Effector memory CD8-positive, alpha-beta T cell (primary cell): ENCODE results near the gene CRACR2B.

Experiments used
- ATAC-seq: fragments of 150-1000 bp; cut with Tn5 transposase; replicated peaks from 2 replicates; pipeline ENCODE4 v1.10.0; 2021; ENCODE audit warnings: mild to moderate bottlenecking, moderate library complexity
- DNase-seq, 3 experiments: peaks; one replicate each; pipeline ENCODE4 v3.0.0; 2021
- H3K27ac Mint-ChIP-seq, 2 donors: one replicate each; pipeline ENCODE4 v1.8.0; 2022; ENCODE audit warnings: mild to moderate bottlenecking in 2 of 2, mixed read lengths in 2 of 2, moderate library complexity in 2 of 2
- H3K27me3 Mint-ChIP-seq, 2 donors: one replicate each; pipeline ENCODE4 v1.8.0; 2022; ENCODE audit warnings: mixed read lengths in 2 of 2
- H3K36me3 Mint-ChIP-seq: one replicate; pipeline ENCODE4 v1.8.0; 2022; ENCODE audit warnings: mild to moderate bottlenecking, moderate library complexity, mixed read lengths; ENCODE audit not compliant: insufficient read depth
- H3K4me1 Mint-ChIP-seq, 2 donors: one replicate each; pipeline ENCODE4 v1.8.0; 2022; ENCODE audit warnings: low read depth in 2 of 2, mixed read lengths in 2 of 2
- H3K4me3 Mint-ChIP-seq, 2 donors: one replicate each; pipeline ENCODE4 v1.8.0; 2022; ENCODE audit warnings: mild to moderate bottlenecking in 2 of 2, mixed read lengths in 2 of 2, moderate library complexity in 2 of 2
- H3K9me3 Mint-ChIP-seq, 2 donors: one replicate each; pipeline ENCODE4 v1.8.0; 2022; ENCODE audit warnings: mixed read lengths in 2 of 2
- total RNA-seq, 9 experiments: gene quantifications; one replicate each; lab custom pipeline; 2026; lab: John Stamatoyannopoulos, UW

Gene CRACR2B
- 0 to 1.3 (median 0.26) reads per million in 9 experiments for total RNA-seq

DNA sequence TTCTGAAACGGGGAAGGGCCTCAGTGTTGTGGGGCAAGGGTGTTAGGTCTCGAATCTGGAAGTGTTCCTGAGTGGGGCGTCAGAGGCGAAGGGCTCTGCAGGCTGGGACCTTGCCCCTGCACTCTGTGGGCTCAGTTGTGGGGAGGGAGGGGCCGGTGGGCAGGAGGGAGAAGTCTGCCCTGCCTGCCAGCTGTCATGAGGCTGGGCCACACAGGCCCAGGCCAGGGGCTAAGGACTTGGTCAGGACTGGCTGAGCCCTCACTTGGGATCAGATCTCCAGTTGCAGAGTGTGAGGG is at the start of gene CRACR2B:
Gene CRACR2B (plus strand): TSS at position 23 of the 296 bp plus-strand sequence. CDS start 689 bp downstream, outside the sequence.
- peaks cover 6 to 37% of the 10 kb centered on the region in 2 donors for H3K27me3 Mint-ChIP-seq
- H3K36me3 Mint-ChIP-seq: peaks cover 36% of the 10 kb centered on the region
- H3K9me3 Mint-ChIP-seq: no peaks in the 10 kb centered on the region
- DNase-seq: no peak
- peak within 1 kb of the TSS in 1 of 2 donors; percentile 23 for H3K27ac Mint-ChIP-seq
- peaks cover 9 to 26% of the 10 kb centered on the region in 2 donors for H3K4me1 Mint-ChIP-seq
- peak within 1 kb of the TSS; percentile 75 for H3K4me3 Mint-ChIP-seq
- ATAC-seq: no peak

DNA sequence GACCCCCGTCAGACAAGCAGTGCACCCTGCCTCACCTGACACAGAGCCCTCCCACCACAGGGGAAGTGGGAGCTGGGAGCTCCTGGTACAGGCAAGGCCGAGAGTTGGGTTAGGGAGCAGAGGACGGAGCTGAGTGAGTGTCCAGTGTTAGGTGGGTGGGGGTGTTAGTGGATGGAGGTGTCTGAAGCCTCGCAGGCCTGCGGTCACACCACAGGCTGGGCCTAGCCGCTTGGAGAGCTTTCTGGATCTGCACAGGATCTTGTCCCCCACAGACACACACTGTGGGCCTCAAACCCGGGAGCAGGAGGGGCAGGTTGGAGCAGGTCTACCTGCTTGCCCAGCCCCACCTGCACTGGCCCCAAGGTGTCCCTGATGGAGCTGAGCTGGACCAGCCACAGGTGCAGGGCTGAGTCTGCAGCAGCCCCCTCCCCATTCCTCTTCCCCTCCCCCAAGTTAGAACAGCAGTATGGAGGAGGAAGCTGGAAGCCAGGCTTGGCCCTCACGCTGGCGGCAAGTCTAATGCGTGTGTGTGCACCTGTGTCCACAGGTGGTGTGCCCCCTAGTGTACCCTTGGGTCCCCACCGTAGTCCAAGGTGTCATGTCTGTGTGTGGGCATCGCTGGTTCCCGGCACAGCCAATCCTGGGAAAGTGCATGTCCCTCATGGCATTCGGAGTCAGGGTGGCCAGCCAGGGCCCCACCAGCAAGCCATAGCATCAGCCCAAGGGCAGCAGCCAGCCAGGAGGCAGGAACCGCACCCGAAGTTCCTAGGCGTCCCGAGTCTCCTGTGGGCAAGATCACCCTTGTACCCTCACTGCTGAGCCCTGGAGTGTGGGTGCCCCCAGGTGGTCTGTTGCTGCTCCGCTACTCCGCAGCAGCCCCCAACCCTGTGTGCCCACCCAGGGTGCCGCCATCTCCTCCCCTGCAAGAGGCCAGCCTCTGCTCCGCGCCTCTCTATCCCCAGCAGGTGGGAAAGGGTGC is 48.5 kb upstream of the CRACR2B start:
- peak overlapping the region in 1 of 2 donors; percentile 55 for H3K27ac Mint-ChIP-seq
- H3K4me3 Mint-ChIP-seq: peak overlapping the region; percentile 41 to 57

GRCh38 chr11:779955-780532 is 47.7 kb upstream of the CRACR2B start:
- no peaks in the 10 kb centered on the region for H3K27me3 Mint-ChIP-seq
- no peak overlapping the region for H3K4me3 Mint-ChIP-seq
- H3K27ac Mint-ChIP-seq: no peak overlapping the region
- H3K9me3 Mint-ChIP-seq: no peaks in the 10 kb centered on the region
- ATAC-seq: no peak
- H3K36me3 Mint-ChIP-seq: peaks cover 13% of the 10 kb centered on the region
- no peak for DNase-seq
- H3K4me1 Mint-ChIP-seq: peaks cover 16 to 18% of the 10 kb centered on the region in 2 donors

More for the DNA sequence above, 48.5 kb upstream of the CRACR2B start:
- Mint-ChIP-seq H3K4me1 (peaks cover 20 to 21% of the 10 kb centered on the region in 2 donors), H3K9me3 (no peaks in the 10 kb centered on the region), H3K36me3 (peaks cover 13% of the 10 kb centered on the region), H3K27me3 (no peaks in the 10 kb centered on the region)
- no peak for DNase-seq
- ATAC-seq: no peak

DNA sequence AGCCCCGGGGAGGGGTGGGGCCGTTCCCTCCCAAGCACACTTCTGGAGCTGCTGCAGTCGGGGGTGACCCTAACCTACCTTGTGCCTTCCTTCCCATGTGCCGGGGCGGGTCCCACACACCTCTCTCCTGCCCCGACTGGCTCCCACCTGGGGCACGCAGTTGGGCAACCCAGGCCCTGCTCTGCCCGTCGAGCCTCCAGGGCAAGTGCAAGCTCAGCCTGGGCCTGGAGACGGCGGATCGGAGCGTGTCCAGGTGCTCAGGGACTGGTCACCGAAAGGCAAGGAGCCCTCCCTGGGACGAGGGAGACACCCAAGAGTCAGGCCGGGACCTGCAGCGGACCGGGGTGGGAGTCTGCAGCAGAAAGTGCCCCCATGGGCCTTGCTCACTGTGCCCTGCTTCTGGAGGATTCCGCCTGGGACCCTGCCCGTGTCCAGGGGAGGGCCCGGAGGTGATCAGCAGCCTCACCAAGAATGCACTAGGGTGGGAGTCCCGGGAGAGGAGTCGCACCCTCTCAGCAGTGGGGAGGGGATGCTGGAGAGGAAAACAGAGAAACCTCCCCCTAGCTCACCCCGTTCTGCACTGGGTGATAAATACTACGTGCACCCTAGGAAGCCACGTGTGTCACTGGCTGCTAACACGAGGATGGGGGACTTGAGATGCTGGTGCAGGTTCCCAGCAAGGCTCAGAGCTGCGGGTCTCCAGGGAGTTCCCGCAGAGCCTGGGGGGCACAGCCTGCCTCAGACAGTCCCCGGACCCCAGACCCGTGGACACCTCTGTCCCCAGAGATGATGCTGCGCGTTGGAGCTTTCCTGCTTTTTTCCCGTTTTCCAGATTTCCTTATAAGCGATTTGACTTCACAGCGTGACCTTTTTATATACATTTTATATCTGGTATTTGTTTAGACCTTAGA is 45.2 kb upstream of the CRACR2B start:
- no peak for DNase-seq
- no peak for ATAC-seq
- Mint-ChIP-seq H3K4me1 (peaks cover 5 to 12% of the 10 kb centered on the region in 2 donors), H3K9me3 (no peaks in the 10 kb centered on the region), H3K4me3 (no peak overlapping the region), H3K27me3 (no peaks in the 10 kb centered on the region), H3K36me3 (no peaks in the 10 kb centered on the region), H3K27ac (no peak overlapping the region)

- no peaks in the 10 kb centered on the region for H3K9me3 Mint-ChIP-seq
- DNase-seq (no peak), ATAC-seq (peak; percentile 62)
- H3K27ac Mint-ChIP-seq: no peak overlapping the region
- H3K27me3 Mint-ChIP-seq: peaks cover 0 to 3% of the 10 kb centered on the region in 2 donors
- peaks cover 5 to 12% of the 10 kb centered on the region in 2 donors for H3K4me1 Mint-ChIP-seq
- H3K4me3 Mint-ChIP-seq: no peak overlapping the region
- no peaks in the 10 kb centered on the region for H3K36me3 Mint-ChIP-seq
Observed at GRCh38 chr11:783581-784015, 44.1 kb upstream of the CRACR2B start.

DNA sequence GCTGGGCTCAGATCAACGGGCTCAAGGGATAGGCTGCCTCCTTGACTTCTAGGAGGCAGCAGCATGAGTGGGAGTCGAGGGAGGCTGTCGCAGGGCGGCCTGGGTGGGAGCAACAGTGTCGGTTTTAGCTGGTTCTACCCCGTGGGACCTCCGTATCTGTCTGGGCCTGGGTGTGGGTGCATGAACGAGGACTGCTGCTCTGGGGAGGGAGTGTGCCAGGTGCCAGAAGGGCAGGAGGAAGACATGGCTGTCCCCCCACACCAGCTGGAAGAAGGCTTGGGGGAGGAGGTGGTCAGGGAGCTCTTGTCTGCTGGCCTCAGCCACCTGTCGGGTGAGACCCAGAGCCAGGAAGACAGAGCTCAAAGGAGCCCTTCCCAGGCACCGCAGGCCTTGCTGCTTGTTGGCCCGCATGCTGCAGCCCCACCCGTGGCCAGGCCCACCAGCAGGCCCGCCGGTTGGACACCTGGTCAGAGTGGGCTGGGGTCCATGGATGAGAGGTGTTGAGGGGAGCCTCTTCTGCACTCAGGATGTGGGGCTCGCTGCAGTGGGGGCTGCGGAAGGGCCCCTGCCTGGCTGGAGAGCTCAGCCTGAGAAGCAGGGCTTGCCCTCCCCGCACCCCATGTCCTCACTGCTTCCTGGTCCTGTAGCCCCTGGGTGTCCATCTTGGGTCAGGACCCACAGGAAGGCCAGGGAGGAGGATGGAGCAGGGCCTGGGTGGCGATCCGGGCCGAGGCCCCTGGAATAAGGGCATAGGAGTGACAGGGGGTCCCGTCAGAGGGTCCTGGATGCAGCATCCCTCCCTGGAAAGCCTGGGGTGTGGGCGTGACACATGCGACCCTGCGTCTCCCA is 41.3 kb upstream of the CRACR2B start:
- H3K4me3 Mint-ChIP-seq: no peak overlapping the region
- H3K9me3 Mint-ChIP-seq: no peaks in the 10 kb centered on the region
- H3K4me1 Mint-ChIP-seq: peaks cover 5 to 8% of the 10 kb centered on the region in 2 donors
- no peak for DNase-seq
- no peak overlapping the region for H3K27ac Mint-ChIP-seq
- peaks cover 3% of the 10 kb centered on the region for H3K36me3 Mint-ChIP-seq
- H3K27me3 Mint-ChIP-seq: peaks cover 0 to 6% of the 10 kb centered on the region in 2 donors
- ATAC-seq: no peak

DNA sequence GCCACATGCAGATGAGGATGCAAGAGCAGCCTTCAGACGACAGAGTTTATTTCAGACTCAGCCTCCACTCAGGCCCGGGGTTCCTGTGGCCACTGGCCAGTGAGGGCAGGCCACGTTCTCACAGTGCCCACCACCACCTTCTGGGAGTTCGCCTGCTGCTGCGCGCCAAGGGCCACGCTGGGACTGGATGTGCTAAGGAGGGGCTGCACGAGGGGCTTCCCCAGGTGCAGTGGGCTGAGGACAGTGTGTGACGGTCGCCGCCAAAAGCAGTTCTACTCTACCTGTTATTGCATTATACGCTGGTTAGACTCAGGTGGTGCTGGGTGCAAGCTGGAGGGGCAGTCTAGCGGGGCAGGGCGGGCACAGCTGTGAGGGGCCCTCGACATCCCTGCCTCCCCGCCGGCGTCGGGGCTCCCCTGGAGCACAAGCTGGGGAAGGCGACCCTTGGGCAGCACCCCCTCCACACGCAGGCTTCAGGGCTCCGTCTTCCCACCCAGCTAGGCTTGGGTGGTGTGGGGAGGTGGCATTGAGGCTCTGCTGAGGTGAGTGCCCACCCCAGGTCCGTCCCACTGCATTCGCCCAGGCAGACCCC is 40.5 kb upstream of the CRACR2B start:
- no peaks in the 10 kb centered on the region for H3K9me3 Mint-ChIP-seq
- peaks cover 3% of the 10 kb centered on the region for H3K36me3 Mint-ChIP-seq
- peaks cover 0 to 6% of the 10 kb centered on the region in 2 donors for H3K27me3 Mint-ChIP-seq
- H3K4me1 Mint-ChIP-seq: peaks cover 5 to 8% of the 10 kb centered on the region in 2 donors
- no peak overlapping the region for H3K27ac Mint-ChIP-seq
- no peak for ATAC-seq
- DNase-seq: no peak
- H3K4me3 Mint-ChIP-seq: no peak overlapping the region

- Mint-ChIP-seq H3K9me3 (no peaks in the 10 kb centered on the region), H3K4me3 (no peak overlapping the region), H3K27ac (no peak overlapping the region), H3K36me3 (peaks cover 3% of the 10 kb centered on the region), H3K27me3 (peaks cover 0 to 6% of the 10 kb centered on the region in 2 donors), H3K4me1 (peaks cover 5 to 8% of the 10 kb centered on the region in 2 donors)
- DNase-seq (no peak), ATAC-seq (no peak)
Observed at GRCh38 chr11:788009-788640, 39.6 kb upstream of the CRACR2B start.

GRCh38 chr11:788953-789940 is 38.5 kb upstream of the CRACR2B start:
- H3K27me3 Mint-ChIP-seq: peaks cover 0 to 6% of the 10 kb centered on the region in 2 donors
- DNase-seq (no peak), ATAC-seq (no peak)
- H3K9me3 Mint-ChIP-seq: no peaks in the 10 kb centered on the region
- H3K4me1 Mint-ChIP-seq: peaks cover 0 to 4% of the 10 kb centered on the region in 2 donors
- H3K27ac Mint-ChIP-seq: no peak overlapping the region
- H3K4me3 Mint-ChIP-seq: peak overlapping the region; percentile 13 to 21
- peaks cover 3% of the 10 kb centered on the region for H3K36me3 Mint-ChIP-seq

DNA sequence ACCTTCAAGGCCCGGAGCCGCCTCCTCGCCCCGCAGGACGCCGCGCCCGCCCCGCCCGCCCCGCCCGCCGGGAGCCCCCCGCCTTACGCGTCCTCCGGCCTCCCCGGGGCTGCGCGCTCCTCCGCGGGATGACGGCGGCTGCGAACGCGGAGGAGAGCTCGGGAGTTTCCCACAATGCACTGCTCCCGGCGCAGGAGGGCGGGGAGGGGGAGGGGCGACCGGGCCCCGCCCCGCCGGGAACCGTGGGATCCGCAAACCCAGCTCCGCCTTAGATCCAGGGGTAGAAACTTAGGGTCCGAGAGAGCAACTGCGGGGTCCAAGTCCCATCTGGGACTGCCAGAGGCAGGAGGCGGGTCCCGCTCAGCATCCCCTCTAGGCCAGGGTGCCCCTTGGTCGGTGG is 37.8 kb upstream of the CRACR2B start, which contains the start of gene CEND1:
Gene CEND1 (minus strand): TSS at position 148 of the 400 bp plus-strand sequence. CDS start 1,514 bp downstream, outside the sequence.
- DNase-seq: no peak
- H3K27ac Mint-ChIP-seq: peak within 1 kb of the TSS in 1 of 2 donors; percentile 62

More for the DNA sequence above, 37.8 kb upstream of the CRACR2B start, which contains the start of gene CEND1:
- ATAC-seq: peak; percentile 61
- peak within 1 kb of the TSS in 1 of 2 donors; percentile 13 for H3K4me3 Mint-ChIP-seq
- peaks cover 0 to 6% of the 10 kb centered on the region in 2 donors for H3K27me3 Mint-ChIP-seq
- H3K4me1 Mint-ChIP-seq: peaks cover 0 to 4% of the 10 kb centered on the region in 2 donors
- H3K9me3 Mint-ChIP-seq: no peaks in the 10 kb centered on the region
- peaks cover 4% of the 10 kb centered on the region for H3K36me3 Mint-ChIP-seq
